ENCODE results near the gene ZFAND3. TPM values are rescaled to one million over a fixed set of nuclear protein-coding genes. Genes with fewer than 3 reads are reported as not detected.

Gene ZFAND3
- total and polyA plus RNA-seq, 2 donors (not counting 1 experiment from before 2014, with no cell fraction given) = 13.5 to 58.3 TPM

DNA sequence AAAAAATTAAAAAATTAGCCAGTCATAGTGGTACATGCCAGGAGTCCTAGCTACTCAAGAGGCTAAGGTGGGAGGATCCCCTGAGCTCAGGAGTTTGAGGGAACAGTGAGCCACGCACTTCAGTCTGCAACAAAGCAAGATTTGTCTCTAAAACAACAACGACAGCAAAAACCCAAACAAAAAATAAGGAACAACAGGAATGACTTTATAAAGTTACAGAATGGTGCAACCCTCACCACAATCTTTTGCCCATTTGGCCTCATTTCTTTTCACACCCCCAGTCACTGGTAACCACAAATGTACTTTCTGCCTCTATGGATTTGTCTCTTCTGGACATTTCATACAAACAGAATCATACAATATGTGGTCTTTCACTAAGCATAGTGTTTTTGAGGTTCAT is 16.7 kb upstream of the ZFAND3 start:
- Histone ChIP-seq H3K4me2 (replicated peaks; ENCODE audit: low read depth, low read length, poor library complexity, severe bottlenecking) (no peak overlapping the region), H3K36me3 (replicated peaks in 1 of 2; ENCODE audit: control extremely low read depth in 1 of 2, control insufficient read depth in 1 of 2, extremely low read depth in 1 of 2, insufficient read depth in 2 of 2, low read length in 1 of 2) (no peaks in the 10 kb centered on the region), H3K4me1 (ENCODE audit: control insufficient read depth in 2 of 2, insufficient read depth in 2 of 2, low read length in 2 of 2) (no peaks in the 10 kb centered on the region), H2AFZ (ENCODE audit: insufficient read depth, low read depth, low read length, poor library complexity, severe bottlenecking) (no peak overlapping the region), H3K79me2 (ENCODE audit: control insufficient read depth, insufficient read depth, low read length) (no peaks in the 10 kb centered on the region), H3K27ac (ENCODE audit: low read length in 2 of 2) (no peak overlapping the region), H3K27me3 (replicated peaks in 1 of 4; ENCODE audit: control extremely low read depth in 1 of 4, control insufficient read depth in 3 of 4, insufficient read depth in 4 of 4, low read length in 3 of 4) (no peaks in the 10 kb centered on the region), H3K9ac (ENCODE audit: low read length) (no peak overlapping the region), H3K9me3 (ENCODE audit: control extremely low read depth in 1 of 3, control insufficient read depth in 2 of 3, insufficient read depth in 1 of 3, low read length in 2 of 3) (peaks cover 0 to 3% (median 0%) of the 10 kb centered on the region in 3 donors), H4K20me1 (ENCODE audit: control insufficient read depth, insufficient read depth, low read length, poor library complexity, severe bottlenecking) (no peaks in the 10 kb centered on the region), H3K4me3 (ENCODE audit: control extremely low read depth in 1 of 5, extremely low read depth in 1 of 5, insufficient read depth in 1 of 5, low read depth in 2 of 5, low read length in 4 of 5) (no peak overlapping the region)
- intact Hi-C loops (cut with micrococcal nuclease) = no loop called here
- CTCF ChIA-PET = interaction anchor here (0.6 kb wide), 1 partner anchor 9 kb away, joined by 4 read pairs; no protein-coding TSS in a partner anchor
- ATAC-seq (ENCODE audit: low read depth) (no peak), DNase-seq (no peak)
- H3K9me3 Mint-ChIP-seq (ENCODE audit: insufficient read depth) = no peaks in the 10 kb centered on the region
- H3K27me3 Mint-ChIP-seq = no peaks in the 10 kb centered on the region
- H3K4me1 Mint-ChIP-seq = no peaks in the 10 kb centered on the region
- WGBS (ENCODE audit: insufficient coverage) = 100% methylated on average over 1 of the region's 2 CpGs
- no peak overlapping the region for H3K27ac Mint-ChIP-seq
- no peak overlapping the region for H3K4me3 Mint-ChIP-seq
- no peak for TF ChIP-seq CTCF (IDR thresholded peaks at IDR 0.05)
- no peak for TF ChIP-seq EZH2 (IDR thresholded peaks at IDR 0.05; ENCODE audit: borderline replicate concordance, insufficient read depth, low read depth, low read length, poor library complexity, severe bottlenecking)
- POLR2A ChIA-PET = no interaction called here

DNA sequence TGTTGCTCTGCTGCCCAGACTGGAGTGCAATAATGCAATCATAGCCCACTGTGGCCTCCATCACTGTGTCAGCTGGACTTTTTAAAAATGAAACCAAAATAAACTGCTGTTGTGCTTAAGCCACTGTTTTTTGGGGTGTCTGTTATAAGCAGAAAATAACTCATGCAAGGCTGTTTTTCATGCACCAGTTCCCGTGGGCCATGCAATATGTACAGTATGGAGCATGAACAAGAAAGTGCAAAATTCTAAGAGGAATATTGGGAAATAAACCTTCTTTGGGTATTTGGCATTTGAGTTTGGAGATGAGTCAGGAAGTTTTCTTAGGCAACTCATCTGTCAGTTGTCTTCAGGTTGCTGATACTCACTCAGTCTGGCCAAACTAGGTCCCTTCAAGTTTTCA is 14.9 kb upstream of the ZFAND3 start:
- WGBS (ENCODE audit: insufficient coverage) = 40% methylated on average over 1 of the region's 1 CpG
- DNase-seq (no peak), ATAC-seq (ENCODE audit: low read depth) (no peak)
- ChIA-PET POLR2A (no interaction called here), CTCF (no interaction called here)
- H3K4me1 ChIP-seq (ENCODE audit: control insufficient read depth in 2 of 2, insufficient read depth in 2 of 2, low read length in 2 of 2) = no peaks in the 10 kb centered on the region
- Mint-ChIP-seq H3K9me3 (ENCODE audit: insufficient read depth) (no peaks in the 10 kb centered on the region), H3K27ac (no peak overlapping the region), H3K27me3 (peaks cover 6% of the 10 kb centered on the region), H3K4me1 (no peaks in the 10 kb centered on the region), H3K4me3 (no peak overlapping the region)
- H3K4me2 ChIP-seq (replicated peaks; ENCODE audit: low read depth, low read length, poor library complexity, severe bottlenecking) = no peak overlapping the region
- no peaks in the 10 kb centered on the region for H3K79me2 ChIP-seq (ENCODE audit: control insufficient read depth, insufficient read depth, low read length)
- no peaks in the 10 kb centered on the region for H3K36me3 ChIP-seq (replicated peaks in 1 of 2; ENCODE audit: control extremely low read depth in 1 of 2, control insufficient read depth in 1 of 2, extremely low read depth in 1 of 2, insufficient read depth in 2 of 2, low read length in 1 of 2)
- H3K9me3 ChIP-seq (ENCODE audit: control extremely low read depth in 1 of 3, control insufficient read depth in 2 of 3, insufficient read depth in 1 of 3, low read length in 2 of 3) = peaks cover 0 to 3% (median 0%) of the 10 kb centered on the region in 3 donors
- no peak overlapping the region for H3K27ac ChIP-seq (ENCODE audit: low read length in 2 of 2)
- H3K27me3 ChIP-seq (replicated peaks in 1 of 4; ENCODE audit: control extremely low read depth in 1 of 4, control insufficient read depth in 3 of 4, insufficient read depth in 4 of 4, low read length in 3 of 4) = peaks cover 0 to 4% (median 0%) of the 10 kb centered on the region in 4 experiments
- TF ChIP-seq CTCF (IDR thresholded peaks at IDR 0.05) (no peak), EZH2 (IDR thresholded peaks at IDR 0.05; ENCODE audit: borderline replicate concordance, insufficient read depth, low read depth, low read length, poor library complexity, severe bottlenecking) (no peak)
- intact Hi-C loops (cut with micrococcal nuclease) = no loop called here
- no peak overlapping the region for H2AFZ ChIP-seq (ENCODE audit: insufficient read depth, low read depth, low read length, poor library complexity, severe bottlenecking)
- no peak overlapping the region for H3K4me3 ChIP-seq (ENCODE audit: control extremely low read depth in 1 of 5, extremely low read depth in 1 of 5, insufficient read depth in 1 of 5, low read depth in 2 of 5, low read length in 4 of 5)
- H4K20me1 ChIP-seq (ENCODE audit: control insufficient read depth, insufficient read depth, low read length, poor library complexity, severe bottlenecking) = no peaks in the 10 kb centered on the region
- H3K9ac ChIP-seq (ENCODE audit: low read length) = no peak overlapping the region
